PC-3 (cell line): ENCODE measurements around the gene PIGU. TPM values are rescaled to one million over a fixed set of nuclear protein-coding genes. Genes with fewer than 3 reads are reported as not detected.

Experiments
- ATAC-seq: fragments of 200-7000 bp; cut with Tn5 transposase; 2 replicates; pipeline ENCODE4 v1.9.1; 2020; ENCODE audit warnings: mild to moderate bottlenecking, moderate library complexity
- BruUV-seq: library from RNA; stranded (reverse); fragments of 400-500 nt; replicated peaks from 2 replicates; lab custom pipeline; 2021; lab: Mats Ljungman, UMichigan
- CTCF ChIA-PET: fragments of 300-600 bp; sonication (Branson Sonifier 250); formaldehyde crosslinking; loops from one replicate; lab custom pipeline; 2022; ENCODE audit warnings: antibody characterized with exemption; lab: Charles Lee
- POLR2A ChIA-PET: fragments of 300-600 bp; sonication (Branson Sonifier 250); formaldehyde crosslinking; loops from one replicate; lab custom pipeline; 2022; ENCODE audit warnings: antibody characterized with exemption; ENCODE audit not compliant: unreplicated experiment; lab: Charles Lee
- DNase-seq: peaks from one replicate; pipeline ENCODE4 v3.0.0-alpha.2; 2015
- H2AFZ ChIP-seq: fragments of 300-600 bp; sonication (generic); 2 replicates; pipeline ENCODE4 v1.6.0; 2016; ENCODE audit warnings: antibody characterized with exemption, low read length
- H3F3A ChIP-seq: fragments of 300-600 bp; sonication (generic); one replicate; pipeline ENCODE4 v1.6.0; 2017; ENCODE audit warnings: antibody characterized with exemption, low read length, control low read depth, mild to moderate bottlenecking; ENCODE audit not compliant: unreplicated experiment
- H3K27ac ChIP-seq: fragments of 300-600 bp; sonication (generic); 2 replicates; pipeline ENCODE4 v1.5.1; 2016; ENCODE audit warnings: mild to moderate bottlenecking, low read length
- H3K27me3 ChIP-seq: fragments of 300-600 bp; sonication (generic); 2 replicates; pipeline ENCODE4 v1.6.1; 2016; ENCODE audit warnings: low read length, mixed read lengths
- H3K36me3 ChIP-seq: fragments of 300-600 bp; sonication (generic); 2 replicates; pipeline ENCODE4 v1.6.1; 2016; ENCODE audit warnings: low read depth, mixed run types, low read length, mixed read lengths
- H3K4me1 ChIP-seq: fragments of 300-600 bp; sonication (generic); 2 replicates; pipeline ENCODE4 v1.5.1; 2016; ENCODE audit warnings: low read length; ENCODE audit not compliant: insufficient read depth
- H3K4me2 ChIP-seq: fragments of 300-600 bp; sonication (generic); 2 replicates; pipeline ENCODE4 v1.6.0; 2016; ENCODE audit warnings: low read length
- H3K4me3 ChIP-seq: fragments of 300-600 bp; sonication (generic); 2 replicates; pipeline ENCODE4 v1.5.1; 2016; ENCODE audit warnings: mild to moderate bottlenecking, low read length, mixed read lengths
- H3K79me2 ChIP-seq: fragments of 300-600 bp; sonication (generic); 2 replicates; pipeline ENCODE4 v1.6.1; 2017; ENCODE audit warnings: low read length, mixed read lengths
- H3K9ac ChIP-seq: fragments of 300-600 bp; sonication (generic); 2 replicates; pipeline ENCODE4 v1.6.0; 2016; ENCODE audit warnings: mild to moderate bottlenecking, low read length
- H3K9me2 ChIP-seq: fragments of 300-600 bp; sonication (generic); replicated peaks from 2 replicates; pipeline ENCODE4 v1.6.1; 2016; ENCODE audit warnings: mixed run types, low read length, mixed read lengths
- H3K9me3 ChIP-seq: fragments of 300-600 bp; sonication (generic); 2 replicates; pipeline ENCODE4 v1.6.1; 2016; ENCODE audit warnings: low read length, mixed read lengths
- H4K20me1 ChIP-seq: fragments of 300-600 bp; sonication (generic); 2 replicates; pipeline ENCODE4 v1.6.1; 2016; ENCODE audit warnings: low read length, mixed read lengths
- CTCF ChIP-seq: fragments of 300-600 bp; sonication (generic); conservative IDR thresholded peaks from 2 replicates; pipeline ENCODE4 v1.5.1; 2017; ENCODE audit warnings: antibody characterized with exemption, low read depth, mild to moderate bottlenecking, low read length
- EZH2 ChIP-seq: fragments of 300-600 bp; sonication (generic); IDR thresholded peaks from one replicate; pipeline ENCODE4 v1.6.1; 2017; ENCODE audit warnings: antibody characterized with exemption, mild to moderate bottlenecking, low read length; ENCODE audit not compliant: unreplicated experiment
- EZH2phosphoT487 ChIP-seq: fragments of 300-600 bp; sonication (generic); IDR thresholded peaks from 2 replicates; pipeline ENCODE4 v1.6.1; 2018; ENCODE audit warnings: mild to moderate bottlenecking, antibody characterized with exemption, low read length, borderline replicate concordance
- intact Hi-C: fragments of 100-400 bp; cut with micrococcal nuclease; formaldehyde crosslinking; loops from 2 replicates; pipeline ENCODE4 v1.9.0; 2023
- total RNA-seq: library from RNA; depleted of rRNA; stranded (reverse); fragments of >200 nt; gene quantifications from 2 replicates; pipeline ENCODE4 v1.2.3, GENCODE V29; 2014

PIGU gene
- total RNA-seq, 1 experiment from 2014 or later = 24.5 TPM

GRCh38 chr20:34549291-34549928 lies 127.5 kb downstream of the PIGU start:
- Histone ChIP-seq H2AFZ (no peak overlapping the region), H3F3A (no peaks in the 10 kb centered on the region), H3K9ac (no peak overlapping the region), H3K4me3 (no peak overlapping the region), H3K79me2 (no peaks in the 10 kb centered on the region), H3K27me3 (no peaks in the 10 kb centered on the region), H3K36me3 (no peaks in the 10 kb centered on the region), H3K27ac (no peak overlapping the region), H3K9me3 (no peaks in the 10 kb centered on the region), H4K20me1 (no peaks in the 10 kb centered on the region), H3K9me2 (no peaks in the 10 kb centered on the region), H3K4me1 (peaks cover 10% of the 10 kb centered on the region; the same call in 1 of the 2 replicates), H3K4me2 (no peak overlapping the region)
- intact Hi-C loops = no loop called here
- TF ChIP-seq EZH2 (no peak), EZH2phosphoT487 (no peak), CTCF (no peak)
- CTCF ChIA-PET = no interaction called here
- BruUV-seq = no TSS peak
- ATAC-seq = peak; percentile 20; the same call in 1 of the 2 replicates
- DNase-seq = peak; percentile 39
- POLR2A ChIA-PET = no interaction called here

DNA sequence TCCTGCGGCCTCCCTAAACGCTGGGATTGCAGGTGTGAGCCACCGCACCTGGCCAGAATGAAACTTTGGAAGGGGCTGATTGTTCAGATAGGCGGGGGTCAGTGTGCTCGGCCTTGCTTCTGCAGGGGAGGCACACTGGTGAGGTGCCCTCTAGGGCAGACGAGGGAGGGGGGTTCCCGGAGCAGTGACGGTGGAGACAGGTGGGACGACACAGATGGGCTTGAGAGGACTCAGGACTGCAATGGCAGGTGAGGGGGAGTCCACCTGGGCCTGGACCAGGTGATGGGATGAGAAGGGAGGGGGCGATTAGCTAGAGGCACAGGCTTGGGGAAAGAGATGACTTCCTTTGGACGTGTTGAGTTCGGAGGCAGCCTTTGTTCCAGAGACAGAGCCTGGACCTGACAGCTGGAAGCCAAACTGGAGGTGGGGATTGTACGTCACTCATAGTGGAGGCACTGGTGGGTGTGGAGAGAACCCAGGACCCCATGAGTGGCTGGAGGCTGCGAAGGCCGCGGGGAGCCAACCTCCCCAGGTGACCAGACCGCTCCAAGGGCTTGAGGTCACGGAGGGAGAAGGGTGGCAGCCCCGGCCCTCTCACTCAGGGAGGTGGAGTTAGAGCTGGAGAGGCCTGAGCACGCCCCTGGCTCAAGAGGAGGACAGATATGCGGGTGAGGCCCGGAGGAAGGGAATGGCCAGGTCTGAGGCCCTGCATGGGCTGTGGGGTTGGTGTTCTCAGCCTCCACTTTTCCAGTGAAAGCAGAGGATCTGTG lies 128.9 kb downstream of the PIGU start:
- ATAC-seq (no peak), DNase-seq (no peak)
- Histone ChIP-seq H3K79me2 (no peaks in the 10 kb centered on the region), H3K4me1 (no peaks in the 10 kb centered on the region), H2AFZ (no peak overlapping the region), H3K4me3 (no peak overlapping the region), H3K9ac (no peak overlapping the region), H3K27ac (no peak overlapping the region), H3K27me3 (no peaks in the 10 kb centered on the region), H3K36me3 (no peaks in the 10 kb centered on the region), H4K20me1 (no peaks in the 10 kb centered on the region), H3K9me2 (no peaks in the 10 kb centered on the region), H3K4me2 (no peak overlapping the region), H3K9me3 (no peaks in the 10 kb centered on the region), H3F3A (no peaks in the 10 kb centered on the region)
- ChIA-PET POLR2A (no interaction called here), CTCF (no interaction called here)
- intact Hi-C loops = no loop called here
- BruUV-seq = no TSS peak
- no peak for TF ChIP-seq EZH2
- TF ChIP-seq CTCF = no peak

DNA sequence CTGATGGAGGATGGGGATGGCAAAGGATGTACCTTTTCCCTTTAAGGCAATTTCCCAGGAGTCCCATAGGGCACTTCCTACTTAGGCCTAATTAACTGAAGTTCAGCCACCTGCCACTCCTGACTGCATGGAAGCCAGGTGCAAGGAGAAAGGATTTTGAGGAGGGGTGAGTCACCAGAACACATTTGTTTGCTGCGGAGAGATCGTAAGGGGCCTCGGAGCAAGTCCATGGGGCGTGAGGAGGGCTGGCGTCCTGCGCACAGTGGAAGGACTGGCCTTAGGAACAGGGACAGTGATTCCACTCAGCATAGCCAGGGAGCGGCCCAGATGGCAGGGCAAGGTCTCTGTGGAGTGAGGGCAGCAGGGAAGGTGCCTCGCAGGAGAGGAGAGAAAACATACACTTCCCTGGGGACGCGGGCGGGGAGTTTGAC lies 130.1 kb downstream of the PIGU start:
- intact Hi-C loops = no loop called here
- Histone ChIP-seq H3K4me3 (no peak overlapping the region), H3F3A (no peaks in the 10 kb centered on the region), H3K9ac (no peak overlapping the region), H3K9me3 (no peaks in the 10 kb centered on the region), H3K36me3 (no peaks in the 10 kb centered on the region; the same call in 1 of the 2 replicates), H3K4me2 (no peak overlapping the region), H3K27ac (no peak overlapping the region), H3K79me2 (no peaks in the 10 kb centered on the region), H3K27me3 (no peaks in the 10 kb centered on the region), H3K9me2 (no peaks in the 10 kb centered on the region), H4K20me1 (no peaks in the 10 kb centered on the region), H2AFZ (no peak overlapping the region), H3K4me1 (no peaks in the 10 kb centered on the region)
- DNase-seq (no peak), ATAC-seq (no peak)
- ChIA-PET CTCF (no interaction called here), POLR2A (no interaction called here)
- no TSS peak for BruUV-seq
- TF ChIP-seq EZH2phosphoT487 (no peak), EZH2 (no peak), CTCF (no peak)
